ENCODE results near the gene SORCS2.

Gene SORCS2

GRCh38 chr4:7348946-7349900 is 156.9 kb downstream of the SORCS2 start:
- in situ Hi-C loops (cut with MboI; ENCODE audit: low sequenced_read_pairs), result no loop called here

GRCh38 chr4:7350396-7350795 is 158.1 kb downstream of the SORCS2 start:
- in situ Hi-C loops (cut with MboI; ENCODE audit: low sequenced_read_pairs), result no loop called here

- in situ Hi-C loops (cut with MboI; ENCODE audit: low sequenced_read_pairs), result no loop called here
These were observed 158.7 kb downstream of the SORCS2 start for GRCh38 chr4:7351014-7351413.

GRCh38 chr4:7352486-7352885 is 160.1 kb downstream of the SORCS2 start:
- in situ Hi-C loops (cut with MboI; ENCODE audit: low sequenced_read_pairs), result no loop called here

DNA sequence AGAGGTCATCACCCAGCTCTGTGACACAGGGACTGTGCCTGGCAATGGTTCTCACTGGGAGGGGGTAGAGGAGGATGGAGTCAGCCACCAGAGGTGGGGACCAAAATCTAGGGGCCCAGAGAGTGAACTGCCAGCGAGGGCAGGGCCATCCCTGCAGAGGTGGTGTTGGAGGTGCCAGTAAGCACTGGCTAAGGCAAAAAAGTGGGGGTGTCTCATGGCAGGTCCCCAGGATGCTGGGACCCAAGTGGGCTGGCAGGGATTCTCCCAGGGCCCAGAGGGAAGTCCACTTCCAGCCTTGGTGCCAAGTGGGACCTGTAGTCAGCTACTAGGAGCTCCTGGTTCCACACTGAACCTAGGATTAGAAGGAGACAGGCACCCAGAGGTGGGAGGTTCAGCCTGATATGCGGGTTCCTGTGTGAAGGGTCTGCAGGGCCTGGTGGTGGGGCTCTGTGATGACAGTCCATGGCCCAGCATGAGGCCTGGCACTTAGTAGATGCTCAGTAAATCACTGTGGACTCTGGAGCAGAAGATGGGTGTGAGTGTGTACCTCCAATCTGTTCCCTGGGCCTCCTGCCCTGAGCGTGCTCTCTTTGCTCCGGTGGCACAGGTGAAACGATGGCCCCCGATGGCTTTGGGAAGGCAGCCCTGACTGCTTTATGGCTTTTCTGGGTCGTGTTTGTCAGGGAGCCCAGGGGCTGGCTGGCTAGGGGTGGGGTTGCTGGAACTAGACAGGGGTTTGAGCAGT is 160.9 kb downstream of the SORCS2 start:
- in situ Hi-C loops (cut with MboI; ENCODE audit: low sequenced_read_pairs), result no loop called here

DNA sequence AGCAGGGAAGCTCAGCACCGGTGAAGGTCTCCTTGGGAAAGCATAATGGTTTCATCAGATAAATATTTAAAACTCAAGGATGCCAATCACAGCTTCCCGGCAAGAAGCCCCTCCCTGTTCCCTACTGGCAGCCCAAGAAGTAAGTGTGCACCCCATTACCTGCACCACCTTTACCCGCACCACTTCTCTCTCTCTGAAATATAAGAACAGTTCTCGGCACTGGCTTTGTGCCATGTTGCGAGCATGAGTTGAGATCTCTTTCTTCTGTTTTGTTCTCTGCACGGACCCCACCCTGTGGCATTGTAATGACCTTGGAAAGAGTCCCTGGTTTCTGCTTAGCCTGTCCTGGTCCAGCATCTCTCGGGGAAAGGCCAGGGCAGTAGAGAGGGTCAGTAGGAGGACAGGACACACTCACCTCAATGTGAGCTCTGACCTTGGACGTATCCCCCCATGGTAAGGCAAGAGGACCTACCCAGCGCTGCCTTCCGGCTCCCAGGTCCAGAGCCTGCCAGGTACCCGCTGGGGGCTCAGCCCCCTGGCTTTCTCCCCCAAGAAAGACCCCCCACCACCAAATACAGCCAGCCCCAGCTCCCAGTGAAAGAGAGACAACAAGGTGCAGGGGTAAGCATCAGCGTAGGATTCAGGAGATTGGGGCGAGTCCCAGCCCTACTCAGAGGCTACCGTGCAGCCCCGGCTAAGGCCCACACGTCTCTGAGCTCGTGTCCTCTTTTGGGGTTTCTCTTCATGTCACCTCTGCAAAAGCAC is 161.7 kb downstream of the SORCS2 start:
- in situ Hi-C loops (cut with MboI; ENCODE audit: low sequenced_read_pairs), result no loop called here

GRCh38 chr4:7354927-7355326 is 162.6 kb downstream of the SORCS2 start:
- in situ Hi-C loops (cut with MboI; ENCODE audit: low sequenced_read_pairs), result no loop called here

DNA sequence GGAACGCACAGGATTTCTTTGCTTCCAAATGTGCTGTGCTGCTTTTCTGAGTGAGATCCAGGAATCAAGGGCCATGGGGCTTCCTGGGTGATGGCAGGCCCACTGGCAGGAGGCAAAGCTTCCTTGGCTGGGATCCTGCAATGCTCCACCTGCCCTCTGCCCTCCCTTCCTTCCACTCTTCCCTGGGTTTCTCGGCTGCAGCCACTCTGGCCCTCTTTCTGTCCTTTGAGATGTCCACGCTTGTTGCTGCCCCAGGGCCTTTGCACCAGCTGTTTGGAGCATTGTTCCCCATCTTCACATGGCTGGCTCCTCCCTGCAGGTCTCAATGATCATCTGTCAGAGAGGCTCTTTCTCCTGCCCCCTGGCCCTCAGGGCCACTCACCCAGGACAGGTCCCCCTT is 163.5 kb downstream of the SORCS2 start:
- in situ Hi-C loops (cut with MboI; ENCODE audit: low sequenced_read_pairs), result no loop called here

DNA sequence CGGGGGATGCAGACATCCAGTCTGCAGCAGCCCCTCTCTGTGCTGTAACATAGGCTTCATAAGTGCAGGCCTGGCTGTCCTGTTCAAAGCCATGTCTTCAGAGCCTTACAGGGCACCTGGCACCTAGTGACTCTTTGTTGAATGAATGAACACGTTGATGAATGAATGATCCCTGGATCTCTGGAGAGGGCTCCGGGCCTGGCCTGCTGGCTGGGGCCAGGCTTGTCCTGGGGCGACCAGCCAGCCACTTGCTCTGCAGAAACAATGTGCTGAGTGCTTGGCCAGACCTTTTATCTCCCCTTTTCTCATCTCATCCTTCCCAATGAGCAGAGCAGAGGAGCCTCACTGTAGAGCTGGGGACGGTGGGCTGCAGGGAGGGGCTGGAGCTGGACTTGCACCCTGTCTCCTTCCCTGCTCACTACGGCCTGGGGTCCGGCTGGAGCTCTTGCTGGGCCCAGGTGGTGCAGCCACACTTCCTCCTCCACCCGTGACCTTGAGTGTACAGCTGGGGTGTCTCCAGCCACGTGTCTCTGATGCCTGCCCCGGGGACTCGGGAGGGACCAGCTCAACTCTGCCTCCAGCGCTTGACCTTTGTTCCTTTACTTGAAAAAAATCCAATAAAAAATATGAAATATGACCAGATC is 164.5 kb downstream of the SORCS2 start:
- in situ Hi-C loops (cut with MboI; ENCODE audit: low sequenced_read_pairs), result no loop called here

DNA sequence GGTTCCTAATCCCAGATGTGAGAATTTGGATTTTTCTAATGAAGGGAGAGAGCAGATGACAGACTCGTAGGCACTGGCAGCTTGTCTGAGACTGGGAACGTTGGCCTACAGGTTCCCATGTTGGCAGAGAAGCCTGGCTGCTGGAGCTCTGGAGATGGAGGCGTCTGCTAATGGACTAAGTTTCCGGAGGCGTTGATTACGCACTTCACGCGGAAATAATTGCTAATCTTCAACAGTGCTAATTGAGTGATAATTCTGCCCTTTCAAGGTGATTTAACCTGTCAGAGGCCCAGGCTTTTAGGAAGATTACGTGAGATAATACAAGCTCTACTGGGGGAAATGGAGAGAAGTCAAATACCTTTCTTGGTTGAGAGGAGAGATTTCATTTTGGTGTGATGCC is 165.0 kb downstream of the SORCS2 start:
- in situ Hi-C loops (cut with MboI; ENCODE audit: low sequenced_read_pairs), result no loop called here

- in situ Hi-C loops (cut with MboI; ENCODE audit: low sequenced_read_pairs), result no loop called here
These were observed 165.9 kb downstream of the SORCS2 start for GRCh38 chr4:7358100-7358735.

- in situ Hi-C loops (cut with MboI; ENCODE audit: low sequenced_read_pairs), result no loop called here
These were observed 167.2 kb downstream of the SORCS2 start for GRCh38 chr4:7359400-7360062.

DNA sequence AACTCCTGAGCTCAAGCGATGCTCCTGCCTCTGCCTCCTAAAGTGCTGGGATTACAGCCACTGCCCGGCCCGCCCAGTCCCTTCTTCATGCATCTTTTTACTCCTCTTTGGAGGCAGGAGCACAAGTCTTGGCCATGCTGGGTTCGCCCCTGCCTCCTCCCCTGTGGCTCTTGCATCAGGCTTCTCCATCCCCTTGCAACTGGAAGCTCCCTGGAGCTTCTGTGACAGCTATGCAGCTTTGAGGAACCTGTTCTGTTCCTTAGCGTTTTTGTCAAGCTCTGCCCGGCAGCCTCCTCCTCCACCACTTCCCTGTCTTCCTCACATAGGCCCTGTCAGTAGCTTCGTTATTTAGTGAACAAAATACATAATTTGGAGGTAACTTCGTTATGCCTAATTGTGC is 168.5 kb downstream of the SORCS2 start:
- in situ Hi-C loops (cut with MboI; ENCODE audit: low sequenced_read_pairs), result no loop called here

DNA sequence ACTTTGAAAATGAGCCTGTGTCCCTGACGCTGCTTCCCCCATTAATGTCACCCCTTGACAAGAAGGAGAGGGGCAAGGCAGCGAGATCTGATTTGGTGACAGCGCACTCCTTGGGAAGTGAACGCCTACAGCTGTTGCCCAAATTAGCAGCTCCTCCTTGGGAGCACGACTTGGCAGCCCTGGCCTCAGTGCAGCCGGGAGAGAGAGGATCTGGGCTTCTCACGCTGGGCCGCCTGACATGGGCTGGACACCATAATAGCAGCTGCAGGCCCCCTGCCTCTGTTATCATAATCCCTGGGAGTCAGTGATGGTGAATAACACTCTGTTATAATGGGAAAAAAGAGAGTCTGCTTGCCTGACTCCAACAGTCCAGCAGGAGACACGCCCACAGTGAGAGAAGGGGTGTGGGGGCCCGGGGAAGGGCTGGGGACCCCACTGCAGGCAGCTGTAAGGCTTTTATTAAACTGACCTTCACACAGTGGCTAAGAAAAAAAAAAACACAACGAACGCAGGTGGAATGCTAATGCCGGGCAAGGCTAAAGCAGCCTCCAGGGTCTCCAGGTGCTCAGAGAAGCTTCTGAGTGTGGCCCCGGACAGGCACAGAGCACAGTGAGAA is 169.1 kb downstream of the SORCS2 start:
- in situ Hi-C loops (cut with MboI; ENCODE audit: low sequenced_read_pairs), result no loop called here

DNA sequence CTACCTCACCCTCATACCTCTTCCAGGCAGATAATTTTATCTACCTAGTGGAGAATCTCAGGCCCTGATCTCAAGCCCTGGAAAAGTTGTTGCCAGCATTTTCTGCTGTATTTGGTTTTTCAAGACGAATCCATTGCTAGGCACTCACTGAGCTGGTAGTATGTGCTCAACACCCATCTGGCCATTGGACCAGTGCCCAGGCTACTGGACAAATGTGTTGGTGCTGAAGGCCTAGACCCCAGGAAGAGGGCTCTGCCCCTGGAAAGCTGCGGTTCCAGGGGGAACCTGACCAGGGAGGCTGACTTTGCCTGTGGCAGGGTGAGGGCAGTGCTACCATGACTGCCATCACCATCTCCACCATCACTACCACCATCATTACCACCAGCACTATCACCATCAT is 170.0 kb downstream of the SORCS2 start:
- in situ Hi-C loops (cut with MboI; ENCODE audit: low sequenced_read_pairs), result no loop called here

GRCh38 chr4:7362862-7363430 is 170.6 kb downstream of the SORCS2 start:
- in situ Hi-C loops (cut with MboI; ENCODE audit: low sequenced_read_pairs), result no loop called here

DNA sequence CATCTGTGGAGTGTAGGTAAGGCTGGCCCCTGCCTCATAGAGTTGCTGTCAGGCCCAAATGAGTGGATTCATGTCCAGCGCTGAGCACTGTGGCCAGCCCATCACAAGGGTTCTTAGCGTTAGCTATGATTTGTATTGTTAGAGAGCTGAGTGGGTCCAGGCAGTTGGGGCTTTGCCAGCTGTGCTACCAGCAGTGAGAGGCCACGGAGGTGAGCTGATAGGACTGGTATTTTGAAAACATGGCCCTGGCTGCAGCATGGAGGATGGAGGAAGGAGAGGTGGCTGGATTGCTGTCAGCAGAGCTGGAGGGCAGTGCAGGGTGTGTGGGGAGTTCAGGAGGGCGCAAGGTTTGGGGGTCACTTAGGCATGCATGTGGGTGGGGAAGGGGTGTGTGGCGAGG is 172.6 kb downstream of the SORCS2 start:
- in situ Hi-C loops (cut with MboI; ENCODE audit: low sequenced_read_pairs), result no loop called here

GRCh38 chr4:7365462-7366179 is 173.3 kb downstream of the SORCS2 start:
- in situ Hi-C loops (cut with MboI; ENCODE audit: low sequenced_read_pairs), result no loop called here
